Endothelial cell of umbilical vein (primary cell): Measurements from ENCODE around the gene KCTD5. TPM values are rescaled to one million over a fixed set of nuclear protein-coding genes. Genes with fewer than 3 reads are reported as not detected.

Experiments
- BruUV-seq: library from RNA; stranded (reverse); fragments of 400-500 nt; replicated peaks from 2 replicates; lab custom pipeline; 2021; lab: Mats Ljungman, UMichigan
- CTCF ChIA-PET: fragments of 300-600, 350-600 bp; sonication (Branson Sonifier 250); formaldehyde crosslinking; loops from one replicate; lab custom pipeline; 2021; ENCODE audit warnings: antibody characterized with exemption, inconsistent platforms; lab: Charles Lee
- POLR2A ChIA-PET: fragments of 300-600, 350-600 bp; sonication (Branson Sonifier 250); formaldehyde crosslinking; loops from one replicate; lab custom pipeline; 2021; ENCODE audit warnings: antibody characterized with exemption, inconsistent platforms; lab: Charles Lee
- DNase-seq: peaks from one replicate; pipeline ENCODE4 v3.0.0-alpha.2; 2011; ENCODE audit warnings: low read depth, low spot score
- FAIRE-seq: peaks from 2 replicates; lab custom pipeline; 2011; peaks lifted over from hg19 to GRCh38; lab: Jason Lieb, UNC
- H2AFZ ChIP-seq: 2 replicates; pipeline ENCODE4 v1.6.0; 2012; ENCODE audit warnings: low read depth, low read length, control low read depth, inconsistent platforms
- H3K27ac ChIP-seq: 2 replicates; pipeline ENCODE4 v1.5.1; 2011; ENCODE audit warnings: low read depth, mild to moderate bottlenecking, control low read depth, low read length, moderate library complexity; ENCODE audit not compliant: insufficient read depth
- H3K27me3 ChIP-seq, 2 experiments: 2 replicates each; pipeline versions ENCODE4 v1.6.0 to v1.6.1; 2011; ENCODE audit warnings: low read length in 2 of 2, mixed read lengths in 1 of 2; ENCODE audit not compliant: control insufficient read depth in 2 of 2, insufficient read depth in 2 of 2
- H3K36me3 ChIP-seq, 2 experiments: 2 replicates in 1 of 2; 3 replicates in 1 of 2; pipeline ENCODE4 v1.5.1; 2011; ENCODE audit warnings: low read length in 2 of 2, mild to moderate bottlenecking in 1 of 2, moderate library complexity in 1 of 2; ENCODE audit not compliant: control insufficient read depth in 2 of 2, insufficient read depth in 2 of 2; ENCODE audit errors: extremely low read depth in 1 of 2
- H3K4me1 ChIP-seq: 3 replicates; pipeline ENCODE4 v1.5.1; 2011; ENCODE audit warnings: mild to moderate bottlenecking, low read length; ENCODE audit not compliant: control insufficient read depth, insufficient read depth; ENCODE audit errors: extremely low read depth
- H3K4me2 ChIP-seq: 2 replicates; pipeline ENCODE4 v1.6.1; 2011; ENCODE audit warnings: low read length, control low read depth, mixed read lengths; ENCODE audit not compliant: insufficient read depth
- H3K4me3 ChIP-seq, 3 experiments: fragments of 200-600 bp in 1 of 3; sonication (generic), shearing (Covaris generic) in 1 of 3; replicated peaks in 1 of 3; 2 replicates each; pipeline ENCODE4 v1.5.1; 2011 to 2016; ENCODE audit warnings: control low read depth in 3 of 3, low read length in 3 of 3, mild to moderate bottlenecking in 2 of 3, inconsistent platforms in 1 of 3, low read depth in 1 of 3, moderate library complexity in 1 of 3; ENCODE audit not compliant: insufficient read depth in 1 of 3
- H3K79me2 ChIP-seq: 2 replicates; pipeline ENCODE4 v1.6.0; 2012; ENCODE audit warnings: low read length, inconsistent platforms; ENCODE audit not compliant: control insufficient read depth, insufficient read depth
- H3K9ac ChIP-seq: replicated peaks from 2 replicates; pipeline ENCODE3; 2011; ENCODE audit warnings: low read length, control low read depth; ENCODE audit not compliant: insufficient read depth; ENCODE audit errors: extremely low read depth
- H3K9me1 ChIP-seq: replicated peaks from 3 replicates; pipeline ENCODE4 v1.6.0; 2011; ENCODE audit warnings: mild to moderate bottlenecking, low read length; ENCODE audit not compliant: control insufficient read depth, insufficient read depth; ENCODE audit errors: extremely low read depth
- H3K9me3 ChIP-seq: replicated peaks from 2 replicates; pipeline ENCODE4 v1.5.1; 2012; ENCODE audit warnings: low read length, inconsistent platforms; ENCODE audit not compliant: control insufficient read depth, insufficient read depth
- H4K20me1 ChIP-seq: replicated peaks from 2 replicates; pipeline ENCODE3; 2011; ENCODE audit warnings: mild to moderate bottlenecking, low read length; ENCODE audit not compliant: control insufficient read depth, insufficient read depth; ENCODE audit errors: extremely low read depth
- CTCF ChIP-seq, 2 donors: IDR thresholded peaks; 1 replicate in 1 of 2; 2 replicates in 1 of 2; pipeline ENCODE4 v1.5.1; 2011; ENCODE audit warnings: low read length in 2 of 2, mild to moderate bottlenecking in 2 of 2, moderate library complexity in 2 of 2, control low read depth in 1 of 2, inconsistent platforms in 1 of 2, low read depth in 1 of 2; ENCODE audit not compliant: insufficient read depth in 1 of 2; ENCODE audit errors: extremely low read depth in 1 of 2
- EZH2 ChIP-seq: IDR thresholded peaks from 2 replicates; pipeline ENCODE4 v1.6.1; 2012; ENCODE audit warnings: borderline replicate concordance, low read depth, mild to moderate bottlenecking, moderate library complexity, low read length, inconsistent platforms; ENCODE audit not compliant: severe bottlenecking
- FOS ChIP-seq: IDR thresholded peaks from 2 replicates; pipeline ENCODE4 v1.6.1; 2011; ENCODE audit warnings: mild to moderate bottlenecking, low read length, moderate library complexity, borderline replicate concordance; ENCODE audit not compliant: insufficient read depth
- GATA2 ChIP-seq: IDR thresholded peaks from 2 replicates; pipeline ENCODE4 v1.7.0; 2011; ENCODE audit warnings: low read depth, mild to moderate bottlenecking, moderate library complexity, mixed read lengths, low read length; ENCODE audit not compliant: insufficient read length, insufficient read depth
- JUN ChIP-seq: IDR thresholded peaks from 2 replicates; pipeline ENCODE4 v1.6.1; 2011; ENCODE audit warnings: borderline replicate concordance, low read depth; ENCODE audit not compliant: insufficient read length, insufficient read depth
- MAX ChIP-seq: IDR thresholded peaks from 2 replicates; pipeline ENCODE4 v1.6.1; 2011; ENCODE audit not compliant: insufficient read depth, insufficient read length
- MYC ChIP-seq: IDR thresholded peaks from one replicate; pipeline ENCODE4 v1.6.1; 2011; ENCODE audit warnings: mild to moderate bottlenecking, low read depth, low read length
- POLR2A ChIP-seq: IDR thresholded peaks from 2 replicates; pipeline ENCODE4 v1.6.1; 2012; ENCODE audit warnings: low read depth, mild to moderate bottlenecking, control low read depth, low read length
- POLR2AphosphoS5 ChIP-seq: IDR thresholded peaks from 2 replicates; pipeline ENCODE4 v1.6.1; 2012; ENCODE audit warnings: low read depth, mild to moderate bottlenecking, control low read depth, low read length, moderate library complexity; ENCODE audit not compliant: insufficient read depth
- dilution Hi-C: fragments of 300-500 bp; cut with MboI; formaldehyde crosslinking; loops from one replicate; pipeline ENCODE4 v1.15.0; 2019; ENCODE audit warnings: low sequenced_read_pairs; ENCODE audit not compliant: extremely low pct_ligation_motif_present
- intact Hi-C: fragments of 100-400 bp; cut with micrococcal nuclease; formaldehyde crosslinking; loops from one replicate; pipeline ENCODE4 v1.10.0; 2022
- polyA plus RNA-seq, 4 experiments: library from polyadenylated mRNA; depleted of rRNA in 3 of 4; stranded (reverse) in 3 of 4; unstranded in 1 of 4; fragments of >200 nt; gene quantifications; 2 replicates each; pipeline versions ENCODE4 v1.2.1 to v1.2.3, GENCODE V29; 2011 to 2012; ENCODE audit warnings: missing spikeins in 1 of 4
- total RNA-seq: library from RNA; stranded (reverse); gene quantifications from 2 replicates; pipeline ENCODE4 v1.2.3, GENCODE V29; 2021

The KCTD5 gene
- total and polyA plus RNA-seq, 2 donors (not counting 3 experiments of a cell fraction or from before 2014, with no cell fraction given), result 32.2 to 42.0 TPM

GRCh38 chr16:2724816-2725348 is 42.6 kb downstream of the KCTD5 start:
- Histone ChIP-seq H3K9me1 (no peaks in the 10 kb centered on the region), H3K4me3 (no peak overlapping the region), H3K4me2 (no peak overlapping the region), H3K27ac (no peak overlapping the region), H3K4me1 (peaks cover 4% of the 10 kb centered on the region), H3K9me3 (no peaks in the 10 kb centered on the region), H4K20me1 (no peaks in the 10 kb centered on the region), H3K79me2 (no peaks in the 10 kb centered on the region), H3K27me3 (peaks cover 0 to 4% of the 10 kb centered on the region in 2 experiments), H2AFZ (no peak overlapping the region), H3K36me3 (no peaks in the 10 kb centered on the region), H3K9ac (no peak overlapping the region)
- intact Hi-C loops (no loop called here), dilution Hi-C loops (no loop called here)
- BruUV-seq, result no TSS peak
- ChIA-PET CTCF (no interaction called here), POLR2A (no interaction called here)
- no peak for TF ChIP-seq FOS
- TF ChIP-seq EZH2, result no peak
- TF ChIP-seq POLR2A, result no peak
- no peak for TF ChIP-seq GATA2
- no peak for TF ChIP-seq CTCF (IDR thresholded peaks at IDR 0.05; ENCODE audit: extremely low read depth in 1 of 2, insufficient read depth in 1 of 2, low read depth in 1 of 2, low read length in 2 of 2)
- no peak for TF ChIP-seq MYC
- no peak for TF ChIP-seq POLR2AphosphoS5
- no peak for TF ChIP-seq JUN
- TF ChIP-seq MAX, result no peak
- FAIRE-seq (no peak), DNase-seq (no peak)
